ENCODE data around the gene MMP3. TPM values are rescaled to one million over a fixed set of nuclear protein-coding genes. Genes with fewer than 3 reads are reported as not detected.

Gene MMP3
- polyA plus RNA-seq, 3 donors, result not detected

DNA sequence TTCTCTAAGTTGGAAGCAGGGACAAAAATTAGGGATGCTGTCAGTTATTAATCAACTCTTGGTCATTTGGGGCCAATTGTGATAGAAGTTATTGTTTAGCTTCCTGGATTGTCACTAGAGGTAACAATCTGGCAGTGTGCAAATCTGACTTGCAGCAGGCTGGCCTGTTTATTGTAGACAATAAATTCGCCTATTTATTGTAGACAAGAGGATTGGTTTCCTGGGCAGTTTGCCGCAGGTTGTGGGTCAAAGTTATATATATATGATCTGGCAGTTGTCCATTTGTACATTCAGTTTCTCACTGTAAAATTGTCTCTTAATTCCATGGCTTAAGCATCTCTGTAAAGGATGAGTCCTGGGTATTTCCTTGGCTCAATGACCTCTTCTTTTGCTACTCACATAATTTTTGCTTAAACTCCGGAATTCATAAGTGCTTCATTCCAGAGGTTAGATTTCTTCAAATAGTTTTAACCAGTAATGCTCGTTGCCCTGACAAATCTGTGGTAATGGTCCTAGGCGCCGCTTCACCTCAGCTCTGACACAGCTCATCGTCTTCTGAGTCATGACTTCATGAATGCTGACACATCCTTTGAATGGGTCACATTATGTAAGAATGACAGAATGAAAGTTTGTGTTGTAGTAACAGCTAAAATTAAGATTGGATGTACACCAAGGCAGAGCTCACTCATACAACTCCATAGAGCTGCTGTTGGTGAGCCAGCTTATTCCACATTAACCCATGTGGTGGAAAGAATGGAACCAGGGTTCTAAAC is 7.8 kb upstream of the MMP3 start:
- TF ChIP-seq CTCF (IDR thresholded peaks at IDR 0.05), result no peak
- H3K27ac Mint-ChIP-seq, result no peak overlapping the region
- intact Hi-C loops (cut with micrococcal nuclease), result no loop called here

DNA sequence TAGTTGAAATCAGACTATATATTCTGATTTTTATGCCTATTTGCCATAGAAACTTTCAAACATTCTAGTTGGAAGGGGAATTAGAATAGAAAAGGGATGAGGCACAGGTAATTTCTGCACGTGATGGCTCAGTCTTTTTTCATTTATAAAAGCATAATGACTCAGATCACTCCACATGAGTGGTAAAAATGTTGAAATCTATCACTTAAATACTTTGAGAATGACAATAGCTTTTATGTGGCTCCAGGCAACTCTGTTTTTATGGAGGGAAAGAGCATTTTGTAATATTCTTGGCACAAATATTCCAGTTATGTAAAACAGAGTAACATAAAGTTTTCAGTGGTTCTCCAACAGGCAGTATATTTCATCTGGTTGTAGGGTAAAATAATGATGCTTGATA is 5.9 kb upstream of the MMP3 start:
- no peak for TF ChIP-seq CTCF (IDR thresholded peaks at IDR 0.05)
- Histone ChIP-seq H3K36me3 (replicated peaks in 1 of 2; ENCODE audit: control insufficient read depth in 1 of 2, insufficient read depth in 2 of 2, low read length in 2 of 2) (no peaks in the 10 kb centered on the region), H3K79me2 (ENCODE audit: insufficient read depth, low read length) (no peaks in the 10 kb centered on the region), H4K20me1 (ENCODE audit: insufficient read depth, low read length) (no peaks in the 10 kb centered on the region), H3K27ac (ENCODE audit: low read depth in 1 of 2, low read length in 2 of 2) (no peak overlapping the region), H3K4me1 (ENCODE audit: control insufficient read depth in 1 of 2, insufficient read depth in 2 of 2, low read length in 2 of 2) (no peaks in the 10 kb centered on the region), H2AFZ (ENCODE audit: insufficient read depth, low read depth, low read length, poor library complexity, severe bottlenecking) (no peak overlapping the region), H3K9ac (ENCODE audit: insufficient read depth, low read length, poor library complexity, severe bottlenecking) (no peak overlapping the region), H3K4me3 (replicated peaks in 1 of 3; ENCODE audit: low read depth in 2 of 3, low read length in 3 of 3) (no peak overlapping the region), H3K27me3 (ENCODE audit: control insufficient read depth in 2 of 2, insufficient read depth in 2 of 2, low read length in 2 of 2) (no peaks in the 10 kb centered on the region), H3K4me2 (replicated peaks; ENCODE audit: extremely low read depth, low read length, poor library complexity, severe bottlenecking) (no peak overlapping the region), H3K9me3 (replicated peaks in 1 of 2; ENCODE audit: control insufficient read depth in 1 of 2, insufficient read depth in 1 of 2, low read length in 2 of 2) (no peaks in the 10 kb centered on the region)
- intact Hi-C loops (cut with micrococcal nuclease), result no loop called here
- H3K4me3 Mint-ChIP-seq, result no peak overlapping the region
- no peaks in the 10 kb centered on the region for H3K36me3 Mint-ChIP-seq
- peaks cover 0 to 3% (median 0%) of the 10 kb centered on the region in 7 donors for H3K9me3 Mint-ChIP-seq
- no peak for DNase-seq
- no peak overlapping the region for H3K27ac Mint-ChIP-seq
- H3K4me1 Mint-ChIP-seq, result no peaks in the 10 kb centered on the region
- no CpG with 5 or more reads among the region's 1 CpG for WGBS (ENCODE audit: insufficient coverage)
- peaks cover 0 to 4% (median 4%) of the 10 kb centered on the region in 3 donors for H3K27me3 Mint-ChIP-seq (ENCODE audit: low read depth in 3 of 3)

More for the DNA sequence above, 7.8 kb upstream of the MMP3 start:
- no peaks in the 10 kb centered on the region for H3K4me1 ChIP-seq (ENCODE audit: control insufficient read depth in 1 of 2, insufficient read depth in 2 of 2, low read length in 2 of 2)
- no peaks in the 10 kb centered on the region for H3K36me3 ChIP-seq (replicated peaks in 1 of 2; ENCODE audit: control insufficient read depth in 1 of 2, insufficient read depth in 2 of 2, low read length in 2 of 2)
- Mint-ChIP-seq H3K4me1 (no peaks in the 10 kb centered on the region), H3K27me3 (ENCODE audit: low read depth in 3 of 3) (peaks cover 0 to 4% (median 4%) of the 10 kb centered on the region in 3 donors), H3K9me3 (peaks cover 0 to 3% (median 0%) of the 10 kb centered on the region in 7 donors), H3K4me3 (no peak overlapping the region), H3K36me3 (no peaks in the 10 kb centered on the region)
- no peaks in the 10 kb centered on the region for H4K20me1 ChIP-seq (ENCODE audit: insufficient read depth, low read length)
- H3K79me2 ChIP-seq (ENCODE audit: insufficient read depth, low read length), result no peaks in the 10 kb centered on the region
- no peak overlapping the region for H3K4me2 ChIP-seq (replicated peaks; ENCODE audit: extremely low read depth, low read length, poor library complexity, severe bottlenecking)
- no peak overlapping the region for H3K27ac ChIP-seq (ENCODE audit: low read depth in 1 of 2, low read length in 2 of 2)
- H3K9me3 ChIP-seq (replicated peaks in 1 of 2; ENCODE audit: control insufficient read depth in 1 of 2, insufficient read depth in 1 of 2, low read length in 2 of 2), result no peaks in the 10 kb centered on the region
- no peak overlapping the region for H3K4me3 ChIP-seq (replicated peaks in 1 of 3; ENCODE audit: low read depth in 2 of 3, low read length in 3 of 3)
- no peak overlapping the region for H3K9ac ChIP-seq (ENCODE audit: insufficient read depth, low read length, poor library complexity, severe bottlenecking)
- H3K27me3 ChIP-seq (ENCODE audit: control insufficient read depth in 2 of 2, insufficient read depth in 2 of 2, low read length in 2 of 2), result no peaks in the 10 kb centered on the region
- no peak overlapping the region for H2AFZ ChIP-seq (ENCODE audit: insufficient read depth, low read depth, low read length, poor library complexity, severe bottlenecking)
- 94% methylated on average over 2 of the region's 7 CpGs for WGBS (ENCODE audit: insufficient coverage)
- no peak for DNase-seq

Measured in CD14-positive monocyte (primary cell).